ENCODE results near the gene PIGW.

PIGW gene

DNA sequence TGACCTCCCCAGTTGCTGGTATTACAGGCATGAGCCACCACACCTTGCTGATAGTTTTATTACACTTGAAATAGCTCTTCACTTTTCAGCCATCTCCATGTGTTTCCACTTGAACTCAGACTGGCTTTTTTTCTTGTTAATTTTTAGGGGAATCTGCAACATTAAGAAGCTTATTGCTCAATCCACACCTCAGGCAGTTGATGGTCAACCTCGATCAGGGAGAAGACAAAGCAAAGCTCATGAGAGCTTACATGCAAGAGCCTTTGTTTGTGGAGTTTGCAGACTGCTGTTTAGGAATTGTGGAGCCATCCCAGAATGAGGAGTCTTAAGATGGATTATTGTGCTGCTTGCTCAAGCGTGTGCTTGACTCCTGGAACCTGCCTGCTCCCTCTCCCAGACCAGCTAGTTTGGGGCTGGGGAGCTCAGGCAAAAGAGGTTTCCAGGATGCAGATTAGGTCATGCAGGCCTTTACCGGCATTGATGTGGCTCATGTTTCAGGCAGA lies 39.7 kb upstream of the PIGW start:
- H3K27me3 ChIP-seq (ENCODE audit: control insufficient read depth, low read length): no peaks in the 10 kb centered on the region
- H3K79me2 ChIP-seq (ENCODE audit: control insufficient read depth, low read length): peaks cover 22% of the 10 kb centered on the region
- no peaks in the 10 kb centered on the region for H3K9me3 ChIP-seq (ENCODE audit: control insufficient read depth, insufficient read depth, low read length)
- no peak overlapping the region for H3K4me2 ChIP-seq (ENCODE audit: low read length)
- H3K4me3 ChIP-seq (ENCODE audit: low read length): no peak overlapping the region
- no peaks in the 10 kb centered on the region for H3K9me2 ChIP-seq (replicated peaks; ENCODE audit: control insufficient read depth, low read length)
- H3K27ac ChIP-seq (ENCODE audit: low read depth, low read length): no peak overlapping the region
- H3K36me3 ChIP-seq (ENCODE audit: control insufficient read depth, low read length): peaks cover 82% of the 10 kb centered on the region
- H4K20me1 ChIP-seq (ENCODE audit: control insufficient read depth, insufficient read depth, low read depth, low read length): no peaks in the 10 kb centered on the region
- TF ChIP-seq CTCF (IDR thresholded peaks at IDR 0.05; ENCODE audit: low read depth, low read length, poor library complexity, severe bottlenecking): no peak
- TF ChIP-seq EZH2phosphoT487 (IDR thresholded peaks at IDR 0.05; ENCODE audit: borderline replicate concordance, low read length): no peak
- H3K4me1 ChIP-seq (ENCODE audit: control insufficient read depth, low read length): no peaks in the 10 kb centered on the region
- H3F3A ChIP-seq (ENCODE audit: control insufficient read depth, insufficient read depth): peaks cover 8% of the 10 kb centered on the region; the same call in 1 of the 2 replicates

- Histone ChIP-seq H3K4me2 (ENCODE audit: low read length) (no peak overlapping the region), H3K36me3 (ENCODE audit: control insufficient read depth, low read length) (peaks cover 89% of the 10 kb centered on the region), H3K27me3 (ENCODE audit: control insufficient read depth, low read length) (no peaks in the 10 kb centered on the region), H3K79me2 (ENCODE audit: control insufficient read depth, low read length) (peaks cover 11% of the 10 kb centered on the region), H3F3A (ENCODE audit: control insufficient read depth, insufficient read depth) (peaks cover 10% of the 10 kb centered on the region; the same call in 1 of the 2 replicates), H4K20me1 (ENCODE audit: control insufficient read depth, insufficient read depth, low read depth, low read length) (no peaks in the 10 kb centered on the region), H3K9me2 (replicated peaks; ENCODE audit: control insufficient read depth, low read length) (no peaks in the 10 kb centered on the region), H3K4me3 (ENCODE audit: low read length) (no peak overlapping the region), H3K9me3 (ENCODE audit: control insufficient read depth, insufficient read depth, low read length) (no peaks in the 10 kb centered on the region), H3K27ac (ENCODE audit: low read depth, low read length) (no peak overlapping the region), H3K4me1 (ENCODE audit: control insufficient read depth, low read length) (no peaks in the 10 kb centered on the region)
- TF ChIP-seq CTCF (IDR thresholded peaks at IDR 0.05; ENCODE audit: low read depth, low read length, poor library complexity, severe bottlenecking): no peak
- no peak for TF ChIP-seq EZH2phosphoT487 (IDR thresholded peaks at IDR 0.05; ENCODE audit: borderline replicate concordance, low read length)
Measured at GRCh38 chr17:36496018-36496789, 38.6 kb upstream of the PIGW start.

DNA sequence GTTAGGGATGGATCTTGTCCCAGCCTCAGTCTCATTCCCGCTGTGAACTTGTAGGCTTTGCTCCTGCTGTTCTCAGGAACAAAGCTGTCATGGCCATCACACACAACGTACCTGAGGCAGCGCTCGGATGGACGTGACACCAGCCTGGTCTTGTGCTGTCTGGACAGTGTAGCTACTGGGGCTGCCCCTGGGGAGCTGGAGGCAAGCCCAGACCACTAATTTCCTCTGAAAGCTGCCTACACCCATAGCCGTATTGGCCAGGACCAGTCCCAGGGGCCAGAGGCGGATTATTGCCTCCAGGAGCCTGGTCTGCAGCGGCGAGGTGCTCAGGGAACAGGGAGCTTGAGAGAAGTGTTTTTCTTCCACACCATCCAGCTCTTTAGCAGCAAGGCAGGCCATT lies 36.6 kb upstream of the PIGW start:
- no peak overlapping the region for H3K4me2 ChIP-seq (ENCODE audit: low read length)
- peaks cover 10% of the 10 kb centered on the region; the same call in 1 of the 2 replicates for H3F3A ChIP-seq (ENCODE audit: control insufficient read depth, insufficient read depth)
- no peak for TF ChIP-seq EZH2phosphoT487 (IDR thresholded peaks at IDR 0.05; ENCODE audit: borderline replicate concordance, low read length)
- TF ChIP-seq CTCF (IDR thresholded peaks at IDR 0.05; ENCODE audit: low read depth, low read length, poor library complexity, severe bottlenecking): no peak
- no peaks in the 10 kb centered on the region for H4K20me1 ChIP-seq (ENCODE audit: control insufficient read depth, insufficient read depth, low read depth, low read length)
- no peaks in the 10 kb centered on the region for H3K4me1 ChIP-seq (ENCODE audit: control insufficient read depth, low read length)
- H3K4me3 ChIP-seq (ENCODE audit: low read length): no peak overlapping the region
- H3K36me3 ChIP-seq (ENCODE audit: control insufficient read depth, low read length): peaks cover 76% of the 10 kb centered on the region
- H3K27me3 ChIP-seq (ENCODE audit: control insufficient read depth, low read length): no peaks in the 10 kb centered on the region
- H3K79me2 ChIP-seq (ENCODE audit: control insufficient read depth, low read length): no peaks in the 10 kb centered on the region
- no peak overlapping the region for H3K27ac ChIP-seq (ENCODE audit: low read depth, low read length)
- no peaks in the 10 kb centered on the region for H3K9me3 ChIP-seq (ENCODE audit: control insufficient read depth, insufficient read depth, low read length)
- H3K9me2 ChIP-seq (replicated peaks; ENCODE audit: control insufficient read depth, low read length): no peaks in the 10 kb centered on the region
